Stimulated activated CD4-positive, alpha-beta T cell treated with anti-CD3 and anti-CD28 coated beads, TNF-alpha, amount 100 ng/mL, for 48 hours (primary cell): ENCODE measurements around the gene IFTAP.
"Not testable (repeated sequence)": the region's sequence is repeated elsewhere in the genome, so short reads cannot be mapped to it uniquely, and the experiment has no call there.

ENCODE experiments used
- DNase-seq, 3 donors: peaks; one replicate each; pipeline ENCODE4 v3.0.0-alpha.2; 2020; ENCODE audit warnings: low read depth in 3 of 3

Gene IFTAP

GRCh38 chr11:36594316-36594989 lies at the start of gene IFTAP:
TSS of gene IFTAP (plus strand) at chr11:36594502. CDS start at chr11:36610104, 15,602 bp downstream.
- peak in 1 of 3 donors; percentile 3 for DNase-seq

GRCh38 chr11:36550385-36551115 lies 43.8 kb upstream of the IFTAP start:
- no peak for DNase-seq

- DNase-seq, result not testable (repeated sequence)
Observed at GRCh38 chr11:36557390-36557789, 36.9 kb upstream of the IFTAP start.

GRCh38 chr11:36557991-36558390 lies 36.3 kb upstream of the IFTAP start:
- DNase-seq, result no peak

GRCh38 chr11:36558571-36559413 lies 35.5 kb upstream of the IFTAP start:
- DNase-seq, result no peak

GRCh38 chr11:36564376-36565030 lies 29.8 kb upstream of the IFTAP start:
- peak in 1 of 3 donors; percentile 12 for DNase-seq

- DNase-seq, result no peak
Observed at GRCh38 chr11:36565031-36565610, 29.2 kb upstream of the IFTAP start.

GRCh38 chr11:36566407-36567053 lies 27.8 kb upstream of the IFTAP start:
- DNase-seq, result no peak

- DNase-seq, result no peak
Observed at GRCh38 chr11:36567694-36568093, 26.6 kb upstream of the IFTAP start, which contains the start of gene RAG1. TSS of gene RAG1 (plus strand) at chr11:36568007. CDS start at chr11:36573305, 5,298 bp downstream.

GRCh38 chr11:36569095-36569494 lies 25.2 kb upstream of the IFTAP start:
- no peak for DNase-seq

GRCh38 chr11:36574486-36574885 lies 19.8 kb upstream of the IFTAP start:
- DNase-seq, result no peak

GRCh38 chr11:36577373-36577772 lies 16.9 kb upstream of the IFTAP start:
- DNase-seq, result no peak

- DNase-seq, result no peak
Observed at GRCh38 chr11:36577859-36578258, 16.4 kb upstream of the IFTAP start.

- no peak for DNase-seq
Observed at GRCh38 chr11:36578458-36578857, 15.8 kb upstream of the IFTAP start.

GRCh38 chr11:36581536-36581935 lies 12.8 kb upstream of the IFTAP start:
- DNase-seq, result no peak

GRCh38 chr11:36583667-36584066 lies 10.6 kb upstream of the IFTAP start:
- no peak for DNase-seq

- no peak for DNase-seq
Observed at GRCh38 chr11:36586543-36586942, 7.8 kb upstream of the IFTAP start.

GRCh38 chr11:36588099-36588498 lies 6.2 kb upstream of the IFTAP start:
- DNase-seq, result no peak

- no peak for DNase-seq
Observed at GRCh38 chr11:36590513-36590912, 3.8 kb upstream of the IFTAP start.

GRCh38 chr11:36591433-36591832 lies 2.9 kb upstream of the IFTAP start:
- no peak for DNase-seq

GRCh38 chr11:36596880-36597279 lies 2.6 kb downstream of the IFTAP start:
- DNase-seq, result no peak
